ENCODE measurements around the gene MYO10.

Gene MYO10

DNA sequence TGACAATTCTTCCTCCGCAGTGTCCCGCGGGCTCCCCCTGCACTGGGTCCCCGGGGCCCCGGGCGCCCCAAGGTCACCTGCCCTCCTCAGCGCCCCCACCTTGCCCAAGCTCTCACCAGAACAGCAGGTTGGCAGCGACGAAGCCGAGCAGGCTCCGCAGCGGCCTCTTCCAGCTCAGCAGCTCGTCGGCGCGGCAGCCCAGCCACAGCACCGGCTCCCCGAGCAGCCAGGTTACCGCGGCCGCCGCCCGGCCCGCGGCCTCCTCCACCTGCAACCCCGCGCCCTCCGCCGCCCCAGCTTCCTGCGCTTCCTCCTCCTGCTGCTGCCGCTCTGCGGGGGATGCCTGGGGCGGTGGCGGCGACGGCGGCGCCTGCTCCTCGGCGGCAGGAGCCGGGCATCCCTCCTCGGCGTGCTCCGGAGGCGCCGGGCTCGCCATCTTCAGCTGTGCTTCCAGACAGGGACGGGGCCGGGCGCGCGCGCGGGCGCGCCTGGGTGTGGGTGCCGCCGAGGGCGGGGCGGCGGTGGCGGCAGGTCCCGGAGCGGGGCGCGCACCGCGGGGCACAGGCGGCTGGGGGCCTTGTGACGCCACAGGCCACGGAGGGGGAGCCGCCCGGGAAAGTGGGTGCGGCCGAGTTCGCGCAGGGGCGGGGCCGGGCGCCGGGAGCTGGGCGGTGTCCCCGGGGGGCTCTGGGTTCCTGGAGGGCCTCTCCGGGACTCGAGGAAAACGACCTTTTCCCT lies 319.4 kb downstream of the MYO10 start, which contains the start of gene RETREG1 (continued):
- TF ChIP-seq ZBTB11 (tag by site-specific recombination; conservative IDR thresholded peaks at IDR 0.05; ENCODE audit: low read depth): no peak
- TF ChIP-seq GFI1B (tag by site-specific recombination; IDR thresholded peaks at IDR 0.05): no peak
- TF ChIP-seq HOXA7 (CRISPR knock-in tag; IDR thresholded peaks at IDR 0.05; ENCODE audit: borderline replicate concordance): no peak
- 0 out of 2 replicates have a peak, but pooled peaks have one; percentile 55 for TF ChIP-seq IKZF3 (tag by site-specific recombination; IDR thresholded peaks at IDR 0.05)
- TF ChIP-seq ZNF837 (tag by site-specific recombination; IDR thresholded peaks at IDR 0.05): no peak
- TF ChIP-seq ZFP41 (tag by site-specific recombination; IDR thresholded peaks at IDR 0.05; ENCODE audit: borderline replicate concordance): no peak
- no peak for TF ChIP-seq ZNF549 (tag by site-specific recombination; IDR thresholded peaks at IDR 0.05)
- no peak for TF ChIP-seq ZNF621 (tag by site-specific recombination; IDR thresholded peaks at IDR 0.05)
- TF ChIP-seq ZBTB26 (tag by site-specific recombination; optimal IDR thresholded peaks at IDR 0.05): peak; percentile 64
- TF ChIP-seq ZNF513 (tag by site-specific recombination; IDR thresholded peaks at IDR 0.05): no peak
- TF ChIP-seq BCL11B (tag by site-specific recombination; IDR thresholded peaks at IDR 0.05; ENCODE audit: low read depth): no peak
- no peak for TF ChIP-seq ZBTB1 (tag by site-specific recombination; IDR thresholded peaks at IDR 0.05)
- TF ChIP-seq ZNF555 (tag by site-specific recombination; conservative IDR thresholded peaks at IDR 0.05): no peak
- TF ChIP-seq ZNF132 (tag by site-specific recombination; IDR thresholded peaks at IDR 0.05; ENCODE audit: borderline replicate concordance): no peak
- TF ChIP-seq ZNF146 (tag by site-specific recombination; IDR thresholded peaks at IDR 0.05): no peak
- no peak for TF ChIP-seq GLI2 (tag by site-specific recombination; IDR thresholded peaks at IDR 0.05; ENCODE audit: borderline replicate concordance, low read depth)
- TF ChIP-seq, protein P1, sequence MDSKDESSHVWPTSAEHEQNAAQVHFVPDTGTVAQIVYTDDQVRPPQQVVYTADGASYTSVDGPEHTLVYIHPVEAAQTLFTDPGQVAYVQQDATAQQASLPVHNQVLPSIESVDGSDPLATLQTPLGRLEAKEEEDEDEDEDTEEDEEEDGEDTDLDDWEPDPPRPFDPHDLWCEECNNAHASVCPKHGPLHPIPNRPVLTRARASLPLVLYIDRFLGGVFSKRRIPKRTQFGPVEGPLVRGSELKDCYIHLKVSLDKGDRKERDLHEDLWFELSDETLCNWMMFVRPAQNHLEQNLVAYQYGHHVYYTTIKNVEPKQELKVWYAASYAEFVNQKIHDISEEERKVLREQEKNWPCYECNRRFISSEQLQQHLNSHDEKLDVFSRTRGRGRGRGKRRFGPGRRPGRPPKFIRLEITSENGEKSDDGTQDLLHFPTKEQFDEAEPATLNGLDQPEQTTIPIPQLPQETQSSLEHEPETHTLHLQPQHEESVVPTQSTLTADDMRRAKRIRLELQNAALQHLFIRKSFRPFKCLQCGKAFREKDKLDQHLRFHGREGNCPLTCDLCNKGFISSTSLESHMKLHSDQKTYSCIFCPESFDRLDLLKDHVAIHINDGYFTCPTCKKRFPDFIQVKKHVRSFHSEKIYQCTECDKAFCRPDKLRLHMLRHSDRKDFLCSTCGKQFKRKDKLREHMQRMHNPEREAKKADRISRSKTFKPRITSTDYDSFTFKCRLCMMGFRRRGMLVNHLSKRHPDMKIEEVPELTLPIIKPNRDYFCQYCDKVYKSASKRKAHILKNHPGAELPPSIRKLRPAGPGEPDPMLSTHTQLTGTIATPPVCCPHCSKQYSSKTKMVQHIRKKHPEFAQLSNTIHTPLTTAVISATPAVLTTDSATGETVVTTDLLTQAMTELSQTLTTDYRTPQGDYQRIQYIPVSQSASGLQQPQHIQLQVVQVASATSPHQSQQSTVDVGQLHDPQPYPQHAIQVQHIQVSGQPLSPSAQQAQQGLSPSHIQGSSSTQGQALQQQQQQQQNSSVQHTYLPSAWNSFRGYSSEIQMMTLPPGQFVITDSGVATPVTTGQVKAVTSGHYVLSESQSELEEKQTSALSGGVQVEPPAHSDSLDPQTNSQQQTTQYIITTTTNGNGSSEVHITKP (tag by site-specific recombination; IDR thresholded peaks at IDR 0.05): no peak
- TF ChIP-seq ZNF138 (tag by site-specific recombination; IDR thresholded peaks at IDR 0.05; ENCODE audit: borderline replicate concordance): no peak
- no peak for TF ChIP-seq ZNF449 (tag by site-specific recombination; IDR thresholded peaks at IDR 0.05)
- TF ChIP-seq SCRT1 (tag by site-specific recombination; IDR thresholded peaks at IDR 0.05; ENCODE audit: borderline replicate concordance): no peak
- no peak for TF ChIP-seq RBAK (tag by site-specific recombination; IDR thresholded peaks at IDR 0.05)
- no peak for TF ChIP-seq PRDM1 (tag by site-specific recombination; IDR thresholded peaks at IDR 0.05)
- no peak for TF ChIP-seq ZNF133 (tag by site-specific recombination; IDR thresholded peaks at IDR 0.05)
- TF ChIP-seq ZNF624 (tag by site-specific recombination; IDR thresholded peaks at IDR 0.05): no peak
- no peak for TF ChIP-seq SETDB1 (IDR thresholded peaks at IDR 0.05; ENCODE audit: insufficient read length, low read length)
- TF ChIP-seq AEBP2 (tag by site-specific recombination; IDR thresholded peaks at IDR 0.05; ENCODE audit: borderline replicate concordance): no peak
